NB4 (cell line): ENCODE results near the gene ACKR3.

ENCODE experiments used
- CTCF ChIP-seq: IDR thresholded peaks from one replicate; pipeline ENCODE4 v1.5.1; 2012; ENCODE audit warnings: low read depth, low read length
- MYC ChIP-seq: IDR thresholded peaks from 2 replicates; pipeline ENCODE4 v1.6.1; 2011; ENCODE audit warnings: low read depth, low read length
- POLR2A ChIP-seq: IDR thresholded peaks from 2 replicates; pipeline ENCODE4 v1.6.1; 2011; ENCODE audit warnings: mild to moderate bottlenecking; ENCODE audit not compliant: insufficient read length; ENCODE audit errors: extremely low read depth

- TF ChIP-seq MYC (no peak), CTCF (no peak), POLR2A (no peak)
These were observed 5.0 kb downstream of the ACKR3 start for GRCh38 chr2:236574424-236575145.
